Measurements from ENCODE around the gene RORB. TPM values are rescaled to one million over a fixed set of nuclear protein-coding genes. Genes with fewer than 3 reads are reported as not detected.

Gene RORB
- total RNA-seq, 2 donors from 2014 or later: 0.81 to 0.85 TPM

- Histone ChIP-seq H3K27me3 (replicated peaks; ENCODE audit: insufficient read depth) (no peaks in the 10 kb centered on the region), H3K27ac (no peak overlapping the region), H3K36me3 (no peaks in the 10 kb centered on the region), H3K4me1 (ENCODE audit: control insufficient read depth in 1 of 2, low read depth in 2 of 2) (no peaks in the 10 kb centered on the region), H3K4me3 (no peak overlapping the region), H3K9me3 (no peaks in the 10 kb centered on the region)
- DNase-seq (ENCODE audit: low spot score): no peak
- no peak for TF ChIP-seq CTCF (IDR thresholded peaks at IDR 0.05)
- no peak for ATAC-seq (ENCODE audit: insufficient number of reproducible peaks, low FRiP score, low read depth)
These were observed 231.0 kb downstream of the RORB start for GRCh38 chr9:74728176-74728575.

- Histone ChIP-seq H3K4me3 (no peak overlapping the region), H3K36me3 (no peaks in the 10 kb centered on the region), H3K4me1 (ENCODE audit: control insufficient read depth in 1 of 2, low read depth in 2 of 2) (no peaks in the 10 kb centered on the region), H3K9me3 (no peaks in the 10 kb centered on the region), H3K27me3 (replicated peaks; ENCODE audit: insufficient read depth) (no peaks in the 10 kb centered on the region), H3K27ac (no peak overlapping the region)
- DNase-seq (ENCODE audit: low spot score) (no peak), ATAC-seq (ENCODE audit: insufficient number of reproducible peaks, low FRiP score, low read depth) (no peak)
- no peak for TF ChIP-seq CTCF (IDR thresholded peaks at IDR 0.05)
These were observed 232.1 kb downstream of the RORB start for GRCh38 chr9:74729136-74729695.

- Histone ChIP-seq H3K27me3 (replicated peaks; ENCODE audit: insufficient read depth) (no peaks in the 10 kb centered on the region), H3K36me3 (no peaks in the 10 kb centered on the region), H3K9me3 (no peaks in the 10 kb centered on the region), H3K4me3 (no peak overlapping the region), H3K4me1 (ENCODE audit: control insufficient read depth in 1 of 2, low read depth in 2 of 2) (no peaks in the 10 kb centered on the region), H3K27ac (no peak overlapping the region)
- ATAC-seq (ENCODE audit: insufficient number of reproducible peaks, low FRiP score, low read depth) (no peak), DNase-seq (ENCODE audit: low spot score) (no peak)
- TF ChIP-seq CTCF (IDR thresholded peaks at IDR 0.05): no peak
These were observed 238.6 kb downstream of the RORB start for GRCh38 chr9:74735761-74736160.

GRCh38 chr9:74736646-74737045, 239.5 kb downstream of the RORB start:
- H3K4me3 ChIP-seq: no peak overlapping the region
- DNase-seq (ENCODE audit: low spot score) (no peak), ATAC-seq (ENCODE audit: insufficient number of reproducible peaks, low FRiP score, low read depth) (no peak)
- H3K9me3 ChIP-seq: no peaks in the 10 kb centered on the region
- H3K27me3 ChIP-seq (replicated peaks; ENCODE audit: insufficient read depth): no peaks in the 10 kb centered on the region
- H3K36me3 ChIP-seq: no peaks in the 10 kb centered on the region
- H3K27ac ChIP-seq: no peak overlapping the region
- H3K4me1 ChIP-seq (ENCODE audit: control insufficient read depth in 1 of 2, low read depth in 2 of 2): no peaks in the 10 kb centered on the region
- no peak for TF ChIP-seq CTCF (IDR thresholded peaks at IDR 0.05)

GRCh38 chr9:74742191-74742790, 245.2 kb downstream of the RORB start:
- no peaks in the 10 kb centered on the region for H3K36me3 ChIP-seq
- TF ChIP-seq CTCF (IDR thresholded peaks at IDR 0.05): no peak
- DNase-seq (ENCODE audit: low spot score) (no peak), ATAC-seq (ENCODE audit: insufficient number of reproducible peaks, low FRiP score, low read depth) (no peak)
- H3K27ac ChIP-seq: no peak overlapping the region
- H3K27me3 ChIP-seq (replicated peaks; ENCODE audit: insufficient read depth): no peaks in the 10 kb centered on the region
- no peaks in the 10 kb centered on the region for H3K9me3 ChIP-seq
- H3K4me1 ChIP-seq (ENCODE audit: control insufficient read depth in 1 of 2, low read depth in 2 of 2): no peaks in the 10 kb centered on the region
- no peak overlapping the region for H3K4me3 ChIP-seq
